A172 (cell line): ENCODE results near the gene NSA2. TPM values are rescaled to one million over a fixed set of nuclear protein-coding genes. Genes with fewer than 3 reads are reported as not detected.

Experiments used
- DNase-seq: peaks from one replicate; pipeline ENCODE4 v3.0.0-alpha.2; 2015; ENCODE audit warnings: low spot score
- total RNA-seq: library from RNA; depleted of rRNA; stranded (reverse); fragments of >200 nt; shearing (Covaris generic); gene quantifications from 2 replicates; pipeline ENCODE4 v1.2.3, GENCODE V29; 2014; rRNA removed

NSA2 gene
- total RNA-seq, 1 experiment from 2014 or later, result 320 TPM

DNA sequence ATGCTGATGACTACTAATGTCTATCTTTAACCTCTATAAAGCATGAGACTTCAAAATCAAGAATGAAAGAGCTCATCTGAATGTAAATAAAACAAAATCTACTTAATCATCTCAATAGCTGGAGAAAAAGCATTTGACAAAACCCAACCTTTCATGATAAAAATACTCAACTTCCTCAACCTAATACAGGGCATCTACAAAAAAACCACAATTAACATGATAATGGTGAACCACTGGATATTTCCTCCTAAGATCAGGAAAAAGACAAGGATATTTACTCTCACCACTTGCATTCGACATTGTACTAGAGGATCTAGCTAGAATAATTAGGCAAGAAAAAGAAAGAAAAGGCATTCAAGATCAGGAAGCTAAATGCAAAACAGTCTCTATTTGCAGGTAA is 49.8 kb downstream of the NSA2 start:
- no peak for DNase-seq

- no peak for DNase-seq
Measured at GRCh38 chr5:74822288-74822687, 55.2 kb downstream of the NSA2 start.

GRCh38 chr5:74829413-74829812 is 62.4 kb downstream of the NSA2 start:
- no peak for DNase-seq

Other genes with a start within 250 kb of the NSA2 start
- 26.2 and 28.3 TPM in 2 replicates for gene ENC1, start 126.5 kb upstream of the NSA2 start, total RNA-seq
- gene HEXB, start 82.0 kb upstream of the NSA2 start, total RNA-seq, result 438 and 450 TPM in 2 replicates
- gene GFM2, start 132 bp upstream of the NSA2 start, total RNA-seq, result 99.2 and 103 TPM in 2 replicates
- 28.3 and 33.0 TPM in 2 replicates for gene FAM169A, start 99.1 kb downstream of the NSA2 start, total RNA-seq